NT2/D1 (cell line): Measurements from ENCODE around the gene RPP14.

ENCODE experiments used
- SUZ12 ChIP-seq: IDR thresholded peaks from 2 replicates; pipeline ENCODE4 v1.6.1; 2011; ENCODE audit not compliant: insufficient read length, insufficient read depth; ENCODE audit errors: extremely low read depth
- YY1 ChIP-seq: IDR thresholded peaks from 2 replicates; pipeline ENCODE4 v1.6.1; 2011; ENCODE audit not compliant: insufficient read length, insufficient read depth
- ZNF274 ChIP-seq: IDR thresholded peaks from 2 replicates; pipeline ENCODE4 v1.6.1; 2011; ENCODE audit warnings: mild to moderate bottlenecking, low read depth, low read length

DNA sequence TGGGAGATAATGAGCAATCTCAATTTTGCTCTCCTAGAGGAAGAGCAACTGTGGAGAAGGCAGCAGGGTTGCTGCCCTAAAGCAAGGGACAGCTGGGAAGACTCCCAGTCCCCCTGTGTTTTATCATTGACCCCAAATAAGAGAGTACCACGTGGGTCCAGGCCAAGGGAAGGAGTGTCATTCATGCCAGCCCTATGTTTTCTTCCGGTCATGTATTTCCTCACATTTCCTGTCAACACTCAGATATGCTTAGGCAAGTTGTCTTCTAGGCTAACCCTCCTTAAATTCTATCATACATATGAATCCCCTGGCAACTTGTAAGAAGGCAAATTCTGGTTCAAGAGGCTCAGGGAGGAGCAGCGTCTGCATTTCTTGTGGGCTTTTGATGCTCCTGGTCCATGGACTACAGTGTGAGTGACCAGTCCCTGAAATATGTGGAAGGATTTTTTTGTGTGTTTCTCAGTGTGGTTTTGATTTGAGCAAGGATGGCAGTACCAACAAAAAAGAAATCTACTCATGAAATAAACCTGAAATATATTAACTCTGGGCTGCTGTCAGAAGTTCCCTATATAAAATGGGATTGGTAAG, 31.9 kb upstream of the RPP14 start:
- TF ChIP-seq ZNF274 (no peak), SUZ12 (no peak), YY1 (no peak)
